Stomach (tissue), 9 donors: ENCODE data around the gene NFATC4. TPM values are rescaled to one million over a fixed set of nuclear protein-coding genes. Genes with fewer than 3 reads are reported as not detected.
A peak's percentile ranks its signal among the peaks of the same experiment; 100 is the strongest.

ENCODE experiments used
- DNase-seq, 2 donors: peaks; one replicate each; pipeline versions ENCODE4 v3.0.0 to v3.0.0-alpha.2; 2013 to 2019
- H3K27ac ChIP-seq, 5 donors: fragments of 200-600 bp in 4 of 5; sonication (generic) in 4 of 5; one replicate each; pipeline ENCODE4 v1.5.1; 2013 to 2019; ENCODE audit warnings: mild to moderate bottlenecking in 1 of 5, moderate library complexity in 1 of 5
- H3K27me3 ChIP-seq, 3 donors: fragments of 200-600 bp; sonication (generic); one replicate each; pipeline ENCODE4 v1.5.1; 2017 to 2019; ENCODE audit warnings: mixed run types in 1 of 3
- H3K36me3 ChIP-seq, 4 donors: fragments of 200-600 bp; sonication (generic); 1 replicate in 3 of 4; 2 replicates in 1 of 4; pipeline ENCODE4 v1.5.1; 2016 to 2019
- H3K4me1 ChIP-seq, 4 donors: fragments of 200-600 bp; sonication (generic); one replicate each; pipeline ENCODE4 v1.5.1; 2016 to 2019
- H3K4me3 ChIP-seq, 4 donors: fragments of 200-600 bp; sonication (generic) in 3 of 4; one replicate each; pipeline ENCODE4 v1.5.1; 2016 to 2019; ENCODE audit warnings: mild to moderate bottlenecking in 1 of 4
- H3K9me3 ChIP-seq, 4 donors: fragments of 200-600 bp; sonication (generic); one replicate each; pipeline ENCODE4 v1.5.1; 2016 to 2019
- CTCF ChIP-seq, 7 experiments: fragments of 450-650 bp in 4 of 7; fragments of 200-600 bp in 3 of 7; sonication (generic) in 3 of 7; IDR thresholded peaks; one replicate each; pipeline ENCODE4 v1.5.1; 2016 to 2019; ENCODE audit warnings: antibody characterized with exemption in 7 of 7, control low read depth in 2 of 7, mild to moderate bottlenecking in 1 of 7
- EP300 ChIP-seq: sonication (generic); formaldehyde crosslinking; IDR thresholded peaks from one replicate; pipeline ENCODE4 v1.6.1; 2017; ENCODE audit warnings: antibody characterized with exemption
- POLR2A ChIP-seq, 4 donors: fragments of 450-650 bp; IDR thresholded peaks; one replicate each; pipeline ENCODE4 v1.6.1; 2016; ENCODE audit warnings: antibody characterized with exemption in 4 of 4, control low read depth in 2 of 4, mild to moderate bottlenecking in 1 of 4, moderate library complexity in 1 of 4
- POLR2AphosphoS5 ChIP-seq, 3 donors: sonication (generic); formaldehyde crosslinking; IDR thresholded peaks; one replicate each; pipeline ENCODE4 v1.6.1; 2016; ENCODE audit warnings: antibody characterized with exemption in 3 of 3
- WGBS, 5 donors: extraction: QIAGEN DNeasy Blood & Tissue Kit in 3 of 5; methylation state at CpG; one replicate each; pipeline versions ENCODE4 v1.1.5 to v1.1.7; 2013 to 2018; 5-methylcytosine and 5-hydroxymethylcytosine counted together
- intact Hi-C: fragments of 100-400 bp; cut with DNase I; formaldehyde crosslinking; loops from one replicate; pipeline ENCODE4 v1.15.1; 2023; ENCODE audit warnings: low total_unique reads
- polyA plus RNA-seq, 3 donors: library from polyadenylated mRNA; stranded (reverse); fragments of 200-250 nt; gene quantifications; one replicate each; pipeline ENCODE4 v1.2.3, GENCODE V29; 2013
- total RNA-seq, 5 donors: library from RNA; depleted of rRNA; stranded (reverse); fragments of >200 nt; gene quantifications; one replicate each; pipeline versions ENCODE4 v1.1.0 to v1.2.3, GENCODE V29; 2014 to 2016
- donor health status: healthy with polysubstance abuse.
- donor health status: Bipolar disorder and iron deficiency.
- donor health status: healthy.

The NFATC4 gene
- total and polyA plus RNA-seq, 8 donors = 20.1 to 119 (median 57.9) TPM

DNA sequence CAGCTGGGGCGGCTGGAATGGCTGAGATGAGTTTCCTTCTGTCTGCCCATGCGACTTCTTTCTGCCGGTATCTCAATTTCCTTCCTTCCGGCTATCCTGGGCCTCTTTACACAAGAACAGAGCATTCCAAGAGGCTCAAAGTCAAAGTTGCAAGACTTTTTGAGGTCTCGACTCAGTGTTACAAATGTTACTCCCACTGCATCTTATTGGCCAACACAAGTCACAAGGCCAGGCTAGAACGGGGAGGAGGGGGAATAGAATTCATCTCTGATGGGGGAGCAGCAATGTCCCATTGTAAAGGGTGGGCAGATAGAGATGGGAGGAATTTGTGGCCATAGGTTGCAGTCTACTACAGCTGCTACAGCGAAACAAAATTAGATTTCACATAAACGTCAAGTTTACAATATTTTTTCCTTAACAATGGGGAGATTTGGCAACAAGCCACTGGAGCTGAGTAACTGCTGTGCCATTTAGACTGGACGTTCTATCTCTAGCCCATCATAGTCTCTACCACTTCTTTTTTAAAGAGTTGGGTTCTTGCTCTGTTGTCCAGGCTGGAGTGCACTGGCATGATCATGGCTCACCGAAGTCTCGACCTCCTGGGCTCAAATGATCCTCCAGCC, 21.4 kb downstream of the NFATC4 start:
- H3K36me3 ChIP-seq = no peaks in the 10 kb centered on the region
- H3K27me3 ChIP-seq = no peaks in the 10 kb centered on the region
- no peak overlapping the region for H3K27ac ChIP-seq
- H3K4me3 ChIP-seq = no peak overlapping the region
- H3K9me3 ChIP-seq = no peaks in the 10 kb centered on the region
- DNase-seq = no peak
- TF ChIP-seq POLR2A (IDR thresholded peaks at IDR 0.05) = no peak
- no peak for TF ChIP-seq POLR2AphosphoS5 (IDR thresholded peaks at IDR 0.05)
- no peak for TF ChIP-seq EP300
- TF ChIP-seq CTCF (IDR thresholded peaks at IDR 0.05) = no peak
- peaks cover 0 to 18% (median 7%) of the 10 kb centered on the region in 4 donors for H3K4me1 ChIP-seq
- intact Hi-C loops = no loop called here
- WGBS, 5 donors = 56 to 74% (median 69%) methylated on average over 11 of the region's 11 CpGs

- Histone ChIP-seq H3K27me3 (no peaks in the 10 kb centered on the region), H3K4me1 (peaks cover 0 to 18% (median 7%) of the 10 kb centered on the region in 4 donors), H3K36me3 (no peaks in the 10 kb centered on the region), H3K4me3 (no peak overlapping the region), H3K9me3 (no peaks in the 10 kb centered on the region), H3K27ac (no peak overlapping the region)
- intact Hi-C loops = no loop called here
- no peak for TF ChIP-seq CTCF (IDR thresholded peaks at IDR 0.05)
- TF ChIP-seq EP300 = no peak
- TF ChIP-seq POLR2AphosphoS5 (IDR thresholded peaks at IDR 0.05) = no peak
- no peak for TF ChIP-seq POLR2A (IDR thresholded peaks at IDR 0.05)
- no peak for DNase-seq
- WGBS, 5 donors = 61 to 74% (median 68%) methylated on average over 6 of the region's 6 CpGs
These were observed 22.9 kb downstream of the NFATC4 start for GRCh38 chr14:24390701-24391468.

- TF ChIP-seq CTCF (IDR thresholded peaks at IDR 0.05) = no peak
- no peak for TF ChIP-seq EP300
- TF ChIP-seq POLR2A (IDR thresholded peaks at IDR 0.05) = no peak
- no peak for TF ChIP-seq POLR2AphosphoS5 (IDR thresholded peaks at IDR 0.05)
- intact Hi-C loops = no loop called here
- DNase-seq = peak in 1 of 2 donors; percentile 83
- 38 to 54% (median 51%) methylated on average over 8 of the region's 8 CpGs for whole genome bisulfite sequencing, 5 donors
- H3K9me3 ChIP-seq = no peaks in the 10 kb centered on the region
- peak overlapping the region in 2 of 5 donors; percentile 6 to 50 for H3K27ac ChIP-seq
- H3K27me3 ChIP-seq = no peaks in the 10 kb centered on the region
- H3K36me3 ChIP-seq = no peaks in the 10 kb centered on the region
- H3K4me3 ChIP-seq = no peak overlapping the region
- H3K4me1 ChIP-seq = peaks cover 0 to 12% (median 7%) of the 10 kb centered on the region in 4 donors
These were observed 24.5 kb downstream of the NFATC4 start for GRCh38 chr14:24392325-24393091.

DNA sequence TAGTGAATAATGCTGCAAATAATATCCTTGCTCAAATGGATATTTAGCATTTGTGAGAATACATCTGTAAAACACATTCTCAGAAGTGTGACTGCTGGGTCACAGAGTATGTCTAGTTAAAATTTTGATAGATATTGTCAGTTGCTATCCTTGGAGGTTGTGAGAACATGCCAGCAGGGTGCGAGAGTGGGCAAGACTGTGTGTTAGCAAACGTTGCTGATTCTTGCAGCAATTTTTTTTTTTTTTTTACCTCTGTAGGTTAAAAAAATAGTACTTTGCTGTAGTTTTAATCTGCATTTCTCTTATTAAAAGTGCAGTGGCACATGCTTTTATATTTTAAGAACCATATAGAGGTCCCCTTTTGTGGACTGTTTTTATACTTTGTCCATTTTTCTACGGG, 26.3 kb downstream of the NFATC4 start:
- no peaks in the 10 kb centered on the region for H3K27me3 ChIP-seq
- H3K4me1 ChIP-seq = peaks cover 14 to 25% (median 19%) of the 10 kb centered on the region in 4 donors
- 29 to 42% (median 37%) methylated on average over 3 of the region's 3 CpGs for WGBS, 5 donors
- no peaks in the 10 kb centered on the region for H3K9me3 ChIP-seq
- TF ChIP-seq POLR2A (IDR thresholded peaks at IDR 0.05) = no peak
- TF ChIP-seq POLR2AphosphoS5 (IDR thresholded peaks at IDR 0.05) = no peak
- no peak for TF ChIP-seq EP300
- TF ChIP-seq CTCF (IDR thresholded peaks at IDR 0.05) = no peak
- intact Hi-C loops = no loop called here
- no peak for DNase-seq
- H3K36me3 ChIP-seq = no peaks in the 10 kb centered on the region
- H3K4me3 ChIP-seq = no peak overlapping the region
- no peak overlapping the region for H3K27ac ChIP-seq
